NOMO-1 (cell line): ENCODE data around the gene ASB16.

ENCODE experiments used
- DNase-seq, 2 experiments: peaks; one replicate each; lab custom pipeline; 2025; ENCODE audit not compliant: unreplicated experiment in 2 of 2; lab: John Stamatoyannopoulos, UW

ASB16 gene

GRCh38 chr17:44187131-44187899 is 16.8 kb downstream of the ASB16 start:
- peak in 1 of 2 experiments; percentile 47 for DNase-seq

- DNase-seq: no peak
Observed at GRCh38 chr17:44188576-44189403, 18.3 kb downstream of the ASB16 start.

- DNase-seq: no peak
Observed at GRCh38 chr17:44190481-44190880, 20.0 kb downstream of the ASB16 start.

GRCh38 chr17:44191369-44191768 is 20.9 kb downstream of the ASB16 start:
- no peak for DNase-seq

- DNase-seq: no peak
Observed at GRCh38 chr17:44191941-44192496, 21.5 kb downstream of the ASB16 start.

- no peak for DNase-seq
Observed at GRCh38 chr17:44192750-44193149, 22.2 kb downstream of the ASB16 start.

- DNase-seq: no peak
Observed at GRCh38 chr17:44193326-44194084, 23.0 kb downstream of the ASB16 start.

- DNase-seq: no peak
Observed at GRCh38 chr17:44197107-44197506, 26.6 kb downstream of the ASB16 start.

GRCh38 chr17:44197980-44198720 is 27.6 kb downstream of the ASB16 start:
- DNase-seq: peak; percentile 76 to 83

- DNase-seq: peak; percentile 50 to 64
Observed at GRCh38 chr17:44198721-44199552, 28.4 kb downstream of the ASB16 start.

- DNase-seq: peak; percentile 87 to 97
Observed at GRCh38 chr17:44199553-44200477, 29.3 kb downstream of the ASB16 start, which contains the start of gene ATXN7L3. Gene ATXN7L3 (minus strand): TSS chr17:44199884. CDS start chr17:44198070, 1,814 bp downstream.

GRCh38 chr17:44200478-44201155 is 30.1 kb downstream of the ASB16 start:
- no peak for DNase-seq

- no peak for DNase-seq
Observed at GRCh38 chr17:44202756-44203155, 32.3 kb downstream of the ASB16 start.

- DNase-seq: peak; percentile 90 to 93
Observed at GRCh38 chr17:44203731-44204440, 33.4 kb downstream of the ASB16 start.

- DNase-seq: no peak
Observed at GRCh38 chr17:44204441-44204882, 34.0 kb downstream of the ASB16 start.

GRCh38 chr17:44205962-44206824 is 35.7 kb downstream of the ASB16 start:
- DNase-seq: no peak
